ENCODE data around the gene TRIM65. TPM values are rescaled to one million over a fixed set of nuclear protein-coding genes. Genes with fewer than 3 reads are reported as not detected.
A peak's percentile ranks its signal among the peaks of the same experiment; 100 is the strongest.

The TRIM65 gene
- 31.0 TPM for polyA plus RNA-seq (2013, experiment 1 of 2)
- 30.0 TPM for polyA plus RNA-seq (2013, experiment 2 of 2)

DNA sequence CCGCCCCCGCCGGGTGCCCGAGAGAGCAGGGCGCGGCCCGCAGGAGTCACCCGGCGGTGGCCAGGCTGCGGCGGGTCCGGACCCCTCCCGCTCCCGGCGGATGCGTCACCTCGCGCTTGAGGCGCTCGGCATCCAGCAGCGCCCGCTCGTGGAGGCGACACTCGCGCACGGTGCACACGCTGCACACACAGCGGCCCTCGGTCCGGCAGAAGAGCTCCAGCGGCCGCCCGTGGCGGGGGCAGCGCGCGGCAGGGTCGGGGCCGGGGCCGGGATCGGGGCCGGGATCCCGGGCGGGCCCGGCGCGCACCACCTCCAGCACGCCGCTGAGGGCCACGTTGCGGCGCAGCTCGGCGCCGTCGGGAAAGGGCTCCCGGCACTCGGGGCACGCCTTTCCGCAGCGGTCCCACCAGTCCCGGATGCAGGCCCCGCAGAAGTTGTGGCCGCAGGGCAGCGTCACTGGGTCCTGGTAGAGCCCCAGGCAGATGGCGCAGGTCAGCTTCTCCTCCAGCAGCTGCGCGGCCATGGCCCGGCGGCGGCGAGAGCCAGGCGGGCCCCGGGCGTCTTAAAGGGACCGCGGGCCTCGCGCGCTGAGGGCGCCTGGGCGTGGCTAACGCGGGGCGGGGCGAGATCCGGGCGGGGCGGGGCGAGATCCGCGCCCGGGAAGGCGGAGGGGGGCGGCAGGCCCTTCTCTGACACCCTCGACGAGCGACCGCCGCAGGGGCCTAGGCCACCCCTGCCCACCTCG is at the start of gene TRIM65:
TRIM65 (minus strand) TSS at position 537 of the 745 bp plus-strand sequence; CDS start at position 523, 14 bp downstream.
- Histone ChIP-seq H3K79me1 (ENCODE audit: low read length) (peaks cover 14% of the 10 kb centered on the region), H2BK5ac (ENCODE audit: low read length) (peak within 1 kb of the TSS; percentile 78), H4K5ac (ENCODE audit: low read length) (no peak within 1 kb of the TSS), H4K8ac (ENCODE audit: low read depth, low read length) (no peak within 1 kb of the TSS), H3K4ac (ENCODE audit: low read depth, low read length) (peak within 1 kb of the TSS; percentile 94), H3K27ac (ENCODE audit: low read depth, low read length) (peak within 1 kb of the TSS; percentile 89), H3K4me1 (ENCODE audit: control insufficient read depth, low read depth, low read length) (peaks cover 5% of the 10 kb centered on the region), H3K4me3 (ENCODE audit: low read length) (peak within 1 kb of the TSS; percentile 93), H3K18ac (ENCODE audit: low read length) (peak within 1 kb of the TSS; percentile 90), H3K56ac (ENCODE audit: low read length) (peak within 1 kb of the TSS; percentile 99), H3K4me2 (ENCODE audit: low read length) (peak within 1 kb of the TSS; percentile 89), H3K36me3 (ENCODE audit: control insufficient read depth, insufficient read depth, low read length) (peaks cover 11% of the 10 kb centered on the region), H3K27me3 (ENCODE audit: insufficient read depth, low read length, poor library complexity) (no peaks in the 10 kb centered on the region), H3K23ac (ENCODE audit: low read length) (peak within 1 kb of the TSS; percentile 89), H3K9ac (ENCODE audit: low read length) (peak within 1 kb of the TSS; percentile 99), H2AK5ac (ENCODE audit: low read length) (no peak within 1 kb of the TSS), H2BK120ac (ENCODE audit: low read depth, low read length) (no peak within 1 kb of the TSS), H2BK15ac (replicated peaks; ENCODE audit: low read depth) (no peak within 1 kb of the TSS), H3K79me2 (ENCODE audit: control insufficient read depth, insufficient read depth, low read length) (peaks cover 18% of the 10 kb centered on the region)
- no CpG with 5 or more reads among the region's 102 CpGs for WGBS (ENCODE audit: extremely low coverage, insufficient coverage, low lambda C conversion rate)
- peak; percentile 88 for DNase-seq

DNA sequence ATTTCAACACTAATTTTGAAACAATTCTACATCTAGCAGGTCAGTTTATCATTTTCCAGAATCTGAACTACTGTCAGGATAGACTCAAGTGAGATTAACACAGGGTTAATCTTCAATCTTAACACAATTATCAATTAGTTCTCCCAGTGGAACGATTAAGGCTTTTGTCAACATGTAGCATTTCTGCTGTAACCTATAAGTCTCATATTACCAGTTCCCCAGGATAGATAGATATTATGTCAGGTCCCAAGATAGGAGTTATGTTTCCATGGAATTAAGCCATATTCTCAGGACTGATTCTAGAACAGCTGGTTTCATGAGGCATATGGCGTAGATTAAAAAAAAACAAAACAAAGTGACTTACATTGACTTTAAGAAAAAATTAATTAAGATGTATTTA is 48.5 kb upstream of the TRIM65 start:
- Histone ChIP-seq H3K79me1 (ENCODE audit: low read length) (no peaks in the 10 kb centered on the region), H2BK5ac (ENCODE audit: low read length) (no peak overlapping the region), H4K5ac (ENCODE audit: low read length) (no peak overlapping the region), H3K4me2 (ENCODE audit: low read length) (no peak overlapping the region), H3K4ac (ENCODE audit: low read depth, low read length) (no peak overlapping the region), H3K27me3 (ENCODE audit: insufficient read depth, low read length, poor library complexity) (no peaks in the 10 kb centered on the region), H3K23ac (ENCODE audit: low read length) (no peak overlapping the region), H4K8ac (ENCODE audit: low read depth, low read length) (no peak overlapping the region), H2BK120ac (ENCODE audit: low read depth, low read length) (no peak overlapping the region), H3K4me3 (ENCODE audit: low read length) (no peak overlapping the region), H3K27ac (ENCODE audit: low read depth, low read length) (no peak overlapping the region), H2BK15ac (replicated peaks; ENCODE audit: low read depth) (no peak overlapping the region), H3K79me2 (ENCODE audit: control insufficient read depth, insufficient read depth, low read length) (no peaks in the 10 kb centered on the region), H3K36me3 (ENCODE audit: control insufficient read depth, insufficient read depth, low read length) (peaks cover 8% of the 10 kb centered on the region), H3K9ac (ENCODE audit: low read length) (no peak overlapping the region), H2AK5ac (ENCODE audit: low read length) (no peak overlapping the region), H3K18ac (ENCODE audit: low read length) (no peak overlapping the region), H3K56ac (ENCODE audit: low read length) (no peak overlapping the region), H3K4me1 (ENCODE audit: control insufficient read depth, low read depth, low read length) (peaks cover 5% of the 10 kb centered on the region)
- no peak for DNase-seq
- WGBS (ENCODE audit: extremely low coverage, insufficient coverage, low lambda C conversion rate): no CpG with 5 or more reads among the region's 2 CpGs

- no peak overlapping the region for H3K9ac ChIP-seq (ENCODE audit: low read length)
- H3K4me2 ChIP-seq (ENCODE audit: low read length): no peak overlapping the region
- H4K8ac ChIP-seq (ENCODE audit: low read depth, low read length): no peak overlapping the region
- H3K18ac ChIP-seq (ENCODE audit: low read length): no peak overlapping the region
- no peak overlapping the region for H3K27ac ChIP-seq (ENCODE audit: low read depth, low read length)
- no peak overlapping the region for H3K4ac ChIP-seq (ENCODE audit: low read depth, low read length)
- H3K4me1 ChIP-seq (ENCODE audit: control insufficient read depth, low read depth, low read length): peaks cover 5% of the 10 kb centered on the region
- H2BK15ac ChIP-seq (replicated peaks; ENCODE audit: low read depth): no peak overlapping the region
- H2BK120ac ChIP-seq (ENCODE audit: low read depth, low read length): no peak overlapping the region
- DNase-seq: no peak
- no peak overlapping the region for H3K56ac ChIP-seq (ENCODE audit: low read length)
- H3K23ac ChIP-seq (ENCODE audit: low read length): no peak overlapping the region
- H3K27me3 ChIP-seq (ENCODE audit: insufficient read depth, low read length, poor library complexity): no peaks in the 10 kb centered on the region
- H3K36me3 ChIP-seq (ENCODE audit: control insufficient read depth, insufficient read depth, low read length): peaks cover 6% of the 10 kb centered on the region
- H3K79me2 ChIP-seq (ENCODE audit: control insufficient read depth, insufficient read depth, low read length): no peaks in the 10 kb centered on the region
- no peak overlapping the region for H3K4me3 ChIP-seq (ENCODE audit: low read length)
- WGBS (ENCODE audit: extremely low coverage, insufficient coverage, low lambda C conversion rate): no CpG with 5 or more reads among the region's 1 CpG
- H4K5ac ChIP-seq (ENCODE audit: low read length): no peak overlapping the region
- H2BK5ac ChIP-seq (ENCODE audit: low read length): no peak overlapping the region
- no peak overlapping the region for H2AK5ac ChIP-seq (ENCODE audit: low read length)
- no peaks in the 10 kb centered on the region for H3K79me1 ChIP-seq (ENCODE audit: low read length)
These were observed 46.7 kb upstream of the TRIM65 start for GRCh38 chr17:75943491-75943890.

GRCh38 chr17:75942473-75942872 is 45.7 kb upstream of the TRIM65 start:
- no peaks in the 10 kb centered on the region for H3K27me3 ChIP-seq (ENCODE audit: insufficient read depth, low read length, poor library complexity)
- no peak overlapping the region for H3K4me2 ChIP-seq (ENCODE audit: low read length)
- no peak overlapping the region for H3K4me3 ChIP-seq (ENCODE audit: low read length)
- no peak overlapping the region for H4K5ac ChIP-seq (ENCODE audit: low read length)
- H3K56ac ChIP-seq (ENCODE audit: low read length): no peak overlapping the region
- no peak overlapping the region for H2BK15ac ChIP-seq (replicated peaks; ENCODE audit: low read depth)
- H2BK5ac ChIP-seq (ENCODE audit: low read length): no peak overlapping the region
- no peak overlapping the region for H2AK5ac ChIP-seq (ENCODE audit: low read length)
- no peak overlapping the region for H2BK120ac ChIP-seq (ENCODE audit: low read depth, low read length)
- peaks cover 3% of the 10 kb centered on the region for H3K36me3 ChIP-seq (ENCODE audit: control insufficient read depth, insufficient read depth, low read length)
- H3K27ac ChIP-seq (ENCODE audit: low read depth, low read length): no peak overlapping the region
- H3K4me1 ChIP-seq (ENCODE audit: control insufficient read depth, low read depth, low read length): peaks cover 5% of the 10 kb centered on the region
- no peak for DNase-seq
- WGBS (ENCODE audit: extremely low coverage, insufficient coverage, low lambda C conversion rate): no CpG with 5 or more reads among the region's 4 CpGs
- H3K9ac ChIP-seq (ENCODE audit: low read length): no peak overlapping the region
- H4K8ac ChIP-seq (ENCODE audit: low read depth, low read length): no peak overlapping the region
- H3K4ac ChIP-seq (ENCODE audit: low read depth, low read length): no peak overlapping the region
- H3K79me1 ChIP-seq (ENCODE audit: low read length): no peaks in the 10 kb centered on the region
- H3K23ac ChIP-seq (ENCODE audit: low read length): no peak overlapping the region
- no peak overlapping the region for H3K18ac ChIP-seq (ENCODE audit: low read length)
- H3K79me2 ChIP-seq (ENCODE audit: control insufficient read depth, insufficient read depth, low read length): no peaks in the 10 kb centered on the region

GRCh38 chr17:75941442-75941819 is 44.7 kb upstream of the TRIM65 start:
- no peak overlapping the region for H2AK5ac ChIP-seq (ENCODE audit: low read length)
- peak overlapping the region; percentile 1 for H3K4me2 ChIP-seq (ENCODE audit: low read length)
- H3K4me1 ChIP-seq (ENCODE audit: control insufficient read depth, low read depth, low read length): peaks cover 5% of the 10 kb centered on the region
- DNase-seq: no peak
- H3K79me2 ChIP-seq (ENCODE audit: control insufficient read depth, insufficient read depth, low read length): no peaks in the 10 kb centered on the region
- H2BK15ac ChIP-seq (replicated peaks; ENCODE audit: low read depth): no peak overlapping the region
- no peak overlapping the region for H4K8ac ChIP-seq (ENCODE audit: low read depth, low read length)
- peak overlapping the region; percentile 14 for H3K9ac ChIP-seq (ENCODE audit: low read length)
- H4K5ac ChIP-seq (ENCODE audit: low read length): no peak overlapping the region
- H3K56ac ChIP-seq (ENCODE audit: low read length): peak overlapping the region; percentile 8
- H3K27me3 ChIP-seq (ENCODE audit: insufficient read depth, low read length, poor library complexity): no peaks in the 10 kb centered on the region
- no CpG with 5 or more reads among the region's 6 CpGs for whole genome bisulfite sequencing (ENCODE audit: extremely low coverage, insufficient coverage, low lambda C conversion rate)
- H2BK120ac ChIP-seq (ENCODE audit: low read depth, low read length): no peak overlapping the region
- H3K27ac ChIP-seq (ENCODE audit: low read depth, low read length): no peak overlapping the region
- no peak overlapping the region for H3K23ac ChIP-seq (ENCODE audit: low read length)
- H3K36me3 ChIP-seq (ENCODE audit: control insufficient read depth, insufficient read depth, low read length): peaks cover 1% of the 10 kb centered on the region
- H3K79me1 ChIP-seq (ENCODE audit: low read length): no peaks in the 10 kb centered on the region
- H2BK5ac ChIP-seq (ENCODE audit: low read length): no peak overlapping the region
- H3K4ac ChIP-seq (ENCODE audit: low read depth, low read length): no peak overlapping the region
- no peak overlapping the region for H3K18ac ChIP-seq (ENCODE audit: low read length)
- H3K4me3 ChIP-seq (ENCODE audit: low read length): no peak overlapping the region
